ENCODE results near the gene ZNF22.

Gene ZNF22

GRCh38 chr10:45035673-45036072 lies 35.0 kb downstream of the ZNF22 start:
- no peak for DNase-seq

GRCh38 chr10:45040921-45041542 lies 40.3 kb downstream of the ZNF22 start:
- no peak for DNase-seq

- no peak for DNase-seq
These were observed 43.6 kb downstream of the ZNF22 start for GRCh38 chr10:45044290-45044689.

- DNase-seq: no peak
These were observed 50.0 kb downstream of the ZNF22 start for GRCh38 chr10:45050551-45051235.

- no peak for DNase-seq
These were observed 52.0 kb downstream of the ZNF22 start for GRCh38 chr10:45052700-45053099.

- no peak for DNase-seq
These were observed 52.9 kb downstream of the ZNF22 start for GRCh38 chr10:45053569-45054100.

All from NCI-H524 (cell line).